Left kidney (tissue), 2 donors: ENCODE measurements around the gene FBXL7. TPM values are rescaled to one million over a fixed set of nuclear protein-coding genes. Genes with fewer than 3 reads are reported as not detected.
"Not testable (repeated sequence)": the region's sequence is repeated elsewhere in the genome, so short reads cannot be mapped to it uniquely, and the experiment has no call there.

Experiments used
- DNase-seq: peaks from one replicate; pipeline ENCODE4 v3.0.0-alpha.2; 2013
- polyA plus RNA-seq: library from polyadenylated mRNA; unstranded; fragments of 120-200 nt; gene quantifications from one replicate; pipeline ENCODE4 v1.2.1, GENCODE V29; 2013; ENCODE audit not compliant: insufficient read length

The FBXL7 gene
- polyA plus RNA-seq, 1 donor, result 29.8 TPM

- no peak for DNase-seq
Observed at GRCh38 chr5:15807871-15808270, 307.9 kb downstream of the FBXL7 start.

GRCh38 chr5:15808577-15808976 is 308.6 kb downstream of the FBXL7 start:
- DNase-seq, result no peak

GRCh38 chr5:15819617-15820016 is 319.6 kb downstream of the FBXL7 start:
- DNase-seq, result no peak

- no peak for DNase-seq
Observed at GRCh38 chr5:15821506-15821905, 321.5 kb downstream of the FBXL7 start.

GRCh38 chr5:15823398-15823797 is 323.4 kb downstream of the FBXL7 start:
- no peak for DNase-seq

- no peak for DNase-seq
Observed at GRCh38 chr5:15827741-15828140, 327.8 kb downstream of the FBXL7 start.

GRCh38 chr5:15831408-15831807 is 331.4 kb downstream of the FBXL7 start:
- no peak for DNase-seq

- DNase-seq, result no peak
Observed at GRCh38 chr5:15833365-15833764, 333.4 kb downstream of the FBXL7 start.

- DNase-seq, result peak; percentile 13
Observed at GRCh38 chr5:15834596-15835245, 334.7 kb downstream of the FBXL7 start.

GRCh38 chr5:15835514-15835913 is 335.5 kb downstream of the FBXL7 start:
- no peak for DNase-seq

- no peak for DNase-seq
Observed at GRCh38 chr5:15837551-15838289, 337.7 kb downstream of the FBXL7 start.

- DNase-seq, result no peak
Observed at GRCh38 chr5:15844253-15844652, 344.3 kb downstream of the FBXL7 start.

GRCh38 chr5:15844871-15845270 is 344.9 kb downstream of the FBXL7 start:
- no peak for DNase-seq

GRCh38 chr5:15850536-15850935 is 350.6 kb downstream of the FBXL7 start:
- no peak for DNase-seq

GRCh38 chr5:15850939-15851341 is 351.0 kb downstream of the FBXL7 start:
- DNase-seq, result no peak

- DNase-seq, result no peak
Observed at GRCh38 chr5:15852217-15852616, 352.2 kb downstream of the FBXL7 start.

- DNase-seq, result no peak
Observed at GRCh38 chr5:15852949-15853348, 353.0 kb downstream of the FBXL7 start.

- no peak for DNase-seq
Observed at GRCh38 chr5:15858326-15858725, 358.3 kb downstream of the FBXL7 start.

- DNase-seq, result no peak
Observed at GRCh38 chr5:15864536-15865215, 364.7 kb downstream of the FBXL7 start.

- not testable (repeated sequence) for DNase-seq
Observed at GRCh38 chr5:15872259-15872658, 372.3 kb downstream of the FBXL7 start.

GRCh38 chr5:15877914-15878313 is 377.9 kb downstream of the FBXL7 start:
- DNase-seq, result no peak

GRCh38 chr5:15880201-15880600 is 380.2 kb downstream of the FBXL7 start:
- DNase-seq, result no peak

- no peak for DNase-seq
Observed at GRCh38 chr5:15885156-15885555, 385.2 kb downstream of the FBXL7 start.
